HuH-7 (cell line): Measurements from ENCODE around the gene BICDL1.

ENCODE experiments used
- DNase-seq: peaks from one replicate; pipeline ENCODE4 v3.0.0; 2011; ENCODE audit warnings: low spot score

The BICDL1 gene

GRCh38 chr12:120125792-120126634 is 137.0 kb downstream of the BICDL1 start:
- no peak for DNase-seq

- no peak for DNase-seq
These were observed 137.6 kb downstream of the BICDL1 start for GRCh38 chr12:120126635-120127005.

- no peak for DNase-seq
These were observed 141.0 kb downstream of the BICDL1 start for GRCh38 chr12:120130011-120130410.

GRCh38 chr12:120131116-120131515 is 142.1 kb downstream of the BICDL1 start:
- DNase-seq = no peak

- no peak for DNase-seq
These were observed 143.2 kb downstream of the BICDL1 start for GRCh38 chr12:120132054-120132836.

GRCh38 chr12:120132863-120133385 is 143.9 kb downstream of the BICDL1 start:
- DNase-seq = no peak

- DNase-seq = no peak
These were observed 145.4 kb downstream of the BICDL1 start for GRCh38 chr12:120134307-120134980.

- DNase-seq = no peak
These were observed 147.2 kb downstream of the BICDL1 start for GRCh38 chr12:120136093-120136770.

- no peak for DNase-seq
These were observed 148.8 kb downstream of the BICDL1 start for GRCh38 chr12:120137833-120138232.

- DNase-seq = no peak
These were observed 149.3 kb downstream of the BICDL1 start for GRCh38 chr12:120138366-120138765.

- no peak for DNase-seq
These were observed 150.9 kb downstream of the BICDL1 start for GRCh38 chr12:120139958-120140357.

GRCh38 chr12:120140603-120141002 is 151.6 kb downstream of the BICDL1 start:
- no peak for DNase-seq

- no peak for DNase-seq
These were observed 152.3 kb downstream of the BICDL1 start for GRCh38 chr12:120141336-120141735.

GRCh38 chr12:120142231-120142877 is 153.3 kb downstream of the BICDL1 start:
- DNase-seq = no peak
